Keratinocyte (primary cell): ENCODE measurements around the gene CCN2.

Source experiments
- CTCF ChIP-seq, 3 experiments: IDR thresholded peaks in 1 of 3; conservative IDR thresholded peaks in 1 of 3; optimal IDR thresholded peaks in 1 of 3; 2 replicates in 2 of 3; 3 replicates in 1 of 3; pipeline versions ENCODE3 to v1.5.1; 2011; ENCODE audit warnings: low read length in 3 of 3, mild to moderate bottlenecking in 3 of 3, moderate library complexity in 2 of 3, control low read depth in 1 of 3, inconsistent platforms in 1 of 3; ENCODE audit not compliant: insufficient read depth in 2 of 3; ENCODE audit errors: extremely low read depth in 1 of 3
- EZH2 ChIP-seq: IDR thresholded peaks from one replicate; pipeline ENCODE4 v1.6.1; 2012; ENCODE audit warnings: inconsistent platforms, mild to moderate bottlenecking, low read length, moderate library complexity

- TF ChIP-seq CTCF (optimal IDR thresholded peaks at IDR 0.05 in 1 of 3, IDR thresholded peaks at IDR 0.05 in 1 of 3, conservative IDR thresholded peaks at IDR 0.05 in 1 of 3; ENCODE audit: extremely low read depth in 1 of 3, insufficient read depth in 2 of 3, low read length in 3 of 3) (no peak), EZH2 (no peak)
These were observed 16.8 kb upstream of the CCN2 start for GRCh38 chr6:131967948-131968347.
